IMR-90 (cell line): ENCODE measurements around the gene PRR23E.

ENCODE experiments used
- CEBPB ChIP-seq: IDR thresholded peaks from 2 replicates; pipeline ENCODE4 v1.6.1; 2012; ENCODE audit warnings: low read depth, low read length, improper control_type of control experiment
- CTCF ChIP-seq: conservative IDR thresholded peaks from 2 replicates; pipeline ENCODE4 v1.5.1; 2012; ENCODE audit warnings: mild to moderate bottlenecking, low read depth, low read length, improper control_type of control experiment
- ELK1 ChIP-seq: fragments of 150-350 bp; IDR thresholded peaks from 2 replicates; pipeline ENCODE4 v1.6.1; 2016; ENCODE audit warnings: low read depth, mild to moderate bottlenecking, low read length, moderate library complexity, borderline replicate concordance
- MXI1 ChIP-seq: IDR thresholded peaks from 2 replicates; pipeline ENCODE4 v1.6.1; 2012; ENCODE audit warnings: low read depth, mild to moderate bottlenecking, low read length, moderate library complexity, borderline replicate concordance
- POLR2A ChIP-seq: IDR thresholded peaks from 2 replicates; pipeline ENCODE4 v1.6.1; 2012; ENCODE audit warnings: mild to moderate bottlenecking, low read depth, low read length
- RAD21 ChIP-seq: IDR thresholded peaks from 2 replicates; pipeline ENCODE4 v1.6.1; 2012; ENCODE audit warnings: low read length, improper control_type of control experiment
- RCOR1 ChIP-seq: IDR thresholded peaks from 2 replicates; pipeline ENCODE4 v1.6.1; 2012; ENCODE audit warnings: mild to moderate bottlenecking, low read length, improper control_type of control experiment; ENCODE audit not compliant: insufficient replicate concordance

- TF ChIP-seq ELK1 (no peak), CTCF (no peak), CEBPB (no peak), RCOR1 (no peak), POLR2A (no peak), RAD21 (no peak), MXI1 (no peak)
Measured at GRCh38 chr3:127174284-127174683, 18.6 kb upstream of the PRR23E start.
